Right kidney (tissue), 1 donor: Measurements from ENCODE around the gene WDR48.

Source experiments
- DNase-seq: peaks from one replicate; pipeline ENCODE4 v3.0.0-alpha.2; 2016

WDR48 gene

GRCh38 chr3:39139442-39139841 lies 87.6 kb downstream of the WDR48 start:
- DNase-seq: no peak

- no peak for DNase-seq
These were observed 88.6 kb downstream of the WDR48 start for GRCh38 chr3:39140341-39140971.

GRCh38 chr3:39141171-39141995 lies 89.6 kb downstream of the WDR48 start:
- no peak for DNase-seq

- no peak for DNase-seq
These were observed 90.3 kb downstream of the WDR48 start for GRCh38 chr3:39142067-39142466.

- no peak for DNase-seq
These were observed 91.5 kb downstream of the WDR48 start for GRCh38 chr3:39143051-39143885.

GRCh38 chr3:39144095-39144747 lies 92.4 kb downstream of the WDR48 start:
- DNase-seq: no peak

GRCh38 chr3:39144748-39145380 lies 93.0 kb downstream of the WDR48 start:
- DNase-seq: no peak

- DNase-seq: no peak
These were observed 94.3 kb downstream of the WDR48 start for GRCh38 chr3:39146083-39146501.
